Neural progenitor cell (in vitro differentiated cells): ENCODE data around the gene NOB1. TPM values are rescaled to one million over a fixed set of nuclear protein-coding genes. Genes with fewer than 3 reads are reported as not detected.
"Not testable (repeated sequence)": the region's sequence is repeated elsewhere in the genome, so short reads cannot be mapped to it uniquely, and the experiment has no call there.

Source experiments
- DNase-seq: peaks from one replicate; pipeline ENCODE4 v3.0.0-alpha.2; 2016; ENCODE audit warnings: low spot score
- H2AFZ ChIP-seq: fragments of 200-600 bp; sonication (generic); replicated peaks from 2 replicates; pipeline ENCODE4 v1.6.1; 2016; ENCODE audit warnings: antibody characterized with exemption
- H3F3A ChIP-seq: fragments of 200-600 bp; sonication (generic); 2 replicates; pipeline ENCODE4 v1.6.1; 2016; ENCODE audit warnings: antibody characterized with exemption, low read depth
- H3K27ac ChIP-seq: fragments of 200-600 bp; sonication (generic); 2 replicates; pipeline ENCODE4 v1.5.1; 2016; ENCODE audit warnings: mild to moderate bottlenecking
- H3K27me3 ChIP-seq: fragments of 200-600 bp; sonication (generic); 2 replicates; pipeline ENCODE4 v1.6.1; 2016; ENCODE audit warnings: mild to moderate bottlenecking, moderate library complexity
- H3K36me3 ChIP-seq: fragments of 200-600 bp; sonication (generic); 2 replicates; pipeline ENCODE4 v1.5.1; 2016
- H3K4me1 ChIP-seq: fragments of 200-600 bp; sonication (generic); 2 replicates; pipeline ENCODE4 v1.6.1; 2016; ENCODE audit warnings: mixed run types
- H3K4me2 ChIP-seq: fragments of 200-600 bp; sonication (generic); 2 replicates; pipeline ENCODE4 v1.6.1; 2016
- H3K4me3 ChIP-seq: fragments of 200-600 bp; sonication (generic); 2 replicates; pipeline ENCODE4 v1.5.1; 2016
- H3K79me2 ChIP-seq: fragments of 200-600 bp; sonication (generic); 2 replicates; pipeline ENCODE4 v1.6.1; 2016; ENCODE audit warnings: low read depth
- H3K9ac ChIP-seq: fragments of 200-600 bp; sonication (generic); 2 replicates; pipeline ENCODE4 v1.6.1; 2016
- H3K9me3 ChIP-seq: fragments of 200-600 bp; sonication (generic); 2 replicates; pipeline ENCODE4 v1.5.1; 2016; ENCODE audit warnings: low read depth
- H4K20me1 ChIP-seq: fragments of 200-600 bp; sonication (generic); 2 replicates; pipeline ENCODE4 v1.6.1; 2016; ENCODE audit warnings: low read depth
- H3K27ac Mint-ChIP-seq: 3 replicates; pipeline ENCODE4 v1.8.0; 2021; ENCODE audit warnings: mixed read lengths
- H3K27me3 Mint-ChIP-seq: 2 replicates; pipeline ENCODE4 v1.8.0; 2022; ENCODE audit warnings: low read depth, mild to moderate bottlenecking, inconsistent platforms, moderate library complexity, mixed read lengths; ENCODE audit not compliant: insufficient read depth
- H3K36me3 Mint-ChIP-seq: 3 replicates; pipeline ENCODE4 v1.8.0; 2021; ENCODE audit warnings: mixed read lengths
- H3K4me1 Mint-ChIP-seq: 3 replicates; pipeline ENCODE4 v1.8.0; 2021; ENCODE audit warnings: mixed read lengths
- H3K4me3 Mint-ChIP-seq: 3 replicates; pipeline ENCODE4 v1.8.0; 2021; ENCODE audit warnings: mild to moderate bottlenecking, moderate library complexity, mixed read lengths
- H3K9me3 Mint-ChIP-seq: 3 replicates; pipeline ENCODE4 v1.8.0; 2020; ENCODE audit warnings: mixed read lengths
- CTCF ChIP-seq: fragments of 200-600 bp; sonication (generic); IDR thresholded peaks from 2 replicates; pipeline ENCODE4 v1.5.1; 2017; ENCODE audit warnings: antibody characterized with exemption, mild to moderate bottlenecking
- EZH2 ChIP-seq: fragments of 200-600 bp; sonication (generic); IDR thresholded peaks from 2 replicates; pipeline ENCODE4 v1.6.1; 2017; ENCODE audit warnings: antibody characterized with exemption, mild to moderate bottlenecking, moderate library complexity
- EZH2phosphoT487 ChIP-seq: fragments of 200-600 bp; sonication (generic); IDR thresholded peaks from 2 replicates; pipeline ENCODE4 v1.6.1; 2017; ENCODE audit warnings: antibody characterized with exemption
- total RNA-seq: library from RNA; depleted of rRNA; stranded (reverse); fragments of >200 nt; gene quantifications from 2 replicates; pipeline ENCODE4 v1.2.3, GENCODE V29; 2015; ENCODE audit warnings: low replicate concordance

NOB1 gene
- total RNA-seq, 1 donor from 2014 or later, result 30.3 TPM

DNA sequence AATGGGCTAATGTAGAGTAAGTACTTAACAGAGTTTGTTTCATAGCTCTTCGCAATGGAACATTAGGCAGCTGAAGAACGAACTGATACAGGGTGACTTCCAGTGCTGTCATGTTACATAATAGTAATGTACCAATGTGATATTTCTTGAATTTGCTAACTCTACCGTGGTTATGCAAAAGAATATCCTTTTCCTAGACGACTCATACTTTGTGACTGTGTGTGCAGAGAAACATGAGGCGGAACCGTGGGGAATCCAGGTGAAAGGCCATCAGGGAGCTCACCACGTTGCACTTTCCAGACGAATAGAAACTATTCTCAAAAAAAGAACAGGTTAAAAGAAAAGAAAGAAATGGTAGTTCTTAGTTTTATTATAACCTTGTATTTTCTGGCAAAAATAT is 13.2 kb downstream of the NOB1 start:
- H3K4me3 ChIP-seq, result no peak overlapping the region
- Mint-ChIP-seq H3K36me3 (peaks cover 26% of the 10 kb centered on the region), H3K9me3 (no peaks in the 10 kb centered on the region), H3K27me3 (no peaks in the 10 kb centered on the region), H3K27ac (peak overlapping the region; percentile 66), H3K4me1 (no peaks in the 10 kb centered on the region), H3K4me3 (no peak overlapping the region)
- H3K9ac ChIP-seq, result no peak overlapping the region
- TF ChIP-seq EZH2 (no peak), EZH2phosphoT487 (no peak), CTCF (no peak)
- H3K36me3 ChIP-seq, result peaks cover 6% of the 10 kb centered on the region
- peaks cover 3% of the 10 kb centered on the region for H4K20me1 ChIP-seq
- no peaks in the 10 kb centered on the region for H3K79me2 ChIP-seq
- no peaks in the 10 kb centered on the region for H3K27me3 ChIP-seq
- H3K4me2 ChIP-seq, result no peak overlapping the region
- H2AFZ ChIP-seq, result no peak overlapping the region
- H3K9me3 ChIP-seq, result no peaks in the 10 kb centered on the region
- no peak overlapping the region for H3K27ac ChIP-seq
- H3F3A ChIP-seq, result no peaks in the 10 kb centered on the region
- no peaks in the 10 kb centered on the region for H3K4me1 ChIP-seq
- DNase-seq, result no peak

DNA sequence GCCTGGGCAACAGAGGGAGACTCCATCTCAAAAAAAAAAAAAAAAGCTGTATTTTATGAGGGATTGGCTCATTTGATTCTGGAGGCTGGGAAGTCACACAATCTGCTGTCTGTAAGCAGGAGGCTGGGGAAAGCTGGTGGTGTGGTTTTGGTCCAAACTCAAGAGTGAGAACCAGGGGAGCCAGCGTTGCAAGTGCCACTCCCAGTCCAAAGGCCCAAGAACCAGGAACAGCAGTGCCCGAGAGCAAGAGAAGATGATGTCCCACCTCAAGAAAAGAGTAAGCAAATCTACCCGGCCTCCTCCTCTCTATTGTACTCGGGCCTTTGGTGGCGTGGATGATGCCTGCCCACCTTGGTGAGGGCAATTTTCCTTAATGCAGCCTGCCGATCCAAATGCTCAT is 22.6 kb downstream of the NOB1 start:
- H3F3A ChIP-seq, result peaks cover 15% of the 10 kb centered on the region

GRCh38 chr16:69731280-69731679 is 23.4 kb downstream of the NOB1 start:
- not testable (repeated sequence) for H3K27me3 ChIP-seq, H3K27ac ChIP-seq, H3K36me3 ChIP-seq, H3K4me2 ChIP-seq, H4K20me1 ChIP-seq, H3K27me3 Mint-ChIP-seq, H3K9me3 ChIP-seq, H3K4me3 ChIP-seq, H2AFZ ChIP-seq, H3K9me3 Mint-ChIP-seq, H3K36me3 Mint-ChIP-seq, DNase-seq, H3K9ac ChIP-seq, H3K4me3 Mint-ChIP-seq, H3K27ac Mint-ChIP-seq
- peaks cover 11% of the 10 kb centered on the region for H3K79me2 ChIP-seq
- peaks cover 12% of the 10 kb centered on the region for H3K4me1 ChIP-seq
- peaks cover 23% of the 10 kb centered on the region for H3F3A ChIP-seq
- peaks cover 26% of the 10 kb centered on the region for H3K4me1 Mint-ChIP-seq

More for the DNA sequence above, 22.6 kb downstream of the NOB1 start:
- Histone ChIP-seq H3K9me3 (no peaks in the 10 kb centered on the region), H3K4me3 (no peak overlapping the region), H3K36me3 (no peaks in the 10 kb centered on the region), H4K20me1 (no peaks in the 10 kb centered on the region), H3K27me3 (no peaks in the 10 kb centered on the region), H3K9ac (no peak overlapping the region), H3K4me2 (no peak overlapping the region), H3K4me1 (peaks cover 11% of the 10 kb centered on the region), H3K27ac (no peak overlapping the region), H3K79me2 (peaks cover 11% of the 10 kb centered on the region), H2AFZ (no peak overlapping the region)
- H3K27ac Mint-ChIP-seq, result no peak overlapping the region
- H3K9me3 Mint-ChIP-seq, result no peaks in the 10 kb centered on the region
- no peak overlapping the region for H3K4me3 Mint-ChIP-seq
- H3K27me3 Mint-ChIP-seq, result peaks cover 2% of the 10 kb centered on the region
- H3K4me1 Mint-ChIP-seq, result peaks cover 17% of the 10 kb centered on the region
- no peak for DNase-seq
- TF ChIP-seq CTCF (no peak), EZH2 (no peak), EZH2phosphoT487 (no peak)
- no peaks in the 10 kb centered on the region for H3K36me3 Mint-ChIP-seq

GRCh38 chr16:69729030-69729429 is 25.7 kb downstream of the NOB1 start:
- H3K36me3 Mint-ChIP-seq, H3K27me3 Mint-ChIP-seq, H3K4me3 ChIP-seq, H3K27ac ChIP-seq, H2AFZ ChIP-seq, H3K27me3 ChIP-seq, H3K9ac ChIP-seq, H3K9me3 Mint-ChIP-seq, H3K27ac Mint-ChIP-seq, H3K4me2 ChIP-seq, H3K4me3 Mint-ChIP-seq, H3K36me3 ChIP-seq, DNase-seq, H3K9me3 ChIP-seq, H4K20me1 ChIP-seq: not testable (repeated sequence)
- Histone ChIP-seq H3K79me2 (peaks cover 11% of the 10 kb centered on the region), H3F3A (peaks cover 40% of the 10 kb centered on the region), H3K4me1 (peaks cover 16% of the 10 kb centered on the region)
- H3K4me1 Mint-ChIP-seq, result peaks cover 41% of the 10 kb centered on the region
